Fibroblast of lung (primary cell): ENCODE results near the gene ATG4C.

Experiments used
- EZH2 ChIP-seq: IDR thresholded peaks from 2 replicates; pipeline ENCODE4 v1.5.1; 2012; ENCODE audit warnings: low read length, control low read depth, mild to moderate bottlenecking; ENCODE audit errors: missing control alignments
- TF ChIP-seq, protein P1 (sequence below), 2 donors: IDR thresholded peaks in 1 of 2; conservative IDR thresholded peaks in 1 of 2; 1 replicate in 1 of 2; 2 replicates in 1 of 2; pipeline ENCODE4 v1.5.1; 2011 to 2012; ENCODE audit warnings: low read length in 2 of 2, control low read depth in 1 of 2, inconsistent platforms in 1 of 2, low read depth in 1 of 2, mild to moderate bottlenecking in 1 of 2

DNA sequence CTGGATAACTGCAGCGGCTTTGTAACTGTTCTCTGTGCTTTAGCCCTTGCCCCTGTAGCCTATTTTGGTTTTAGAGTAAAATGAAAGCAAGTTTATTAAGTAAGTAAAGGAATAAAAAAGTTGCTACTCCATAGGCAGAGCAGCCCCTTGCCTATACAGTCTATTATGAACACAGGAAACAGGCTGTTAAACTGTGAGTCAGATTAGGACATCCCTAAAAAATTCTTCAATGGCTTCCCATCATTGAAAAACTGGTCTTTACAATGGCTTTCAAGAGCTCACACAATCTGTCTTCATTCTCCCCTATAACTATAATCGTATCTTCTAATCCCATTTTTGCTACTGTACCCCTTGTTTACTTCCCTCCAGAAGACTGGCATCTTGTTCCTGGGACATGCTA is 43.0 kb downstream of the ATG4C start:
- TF ChIP-seq EZH2, result no peak
- TF ChIP-seq, protein P1, sequence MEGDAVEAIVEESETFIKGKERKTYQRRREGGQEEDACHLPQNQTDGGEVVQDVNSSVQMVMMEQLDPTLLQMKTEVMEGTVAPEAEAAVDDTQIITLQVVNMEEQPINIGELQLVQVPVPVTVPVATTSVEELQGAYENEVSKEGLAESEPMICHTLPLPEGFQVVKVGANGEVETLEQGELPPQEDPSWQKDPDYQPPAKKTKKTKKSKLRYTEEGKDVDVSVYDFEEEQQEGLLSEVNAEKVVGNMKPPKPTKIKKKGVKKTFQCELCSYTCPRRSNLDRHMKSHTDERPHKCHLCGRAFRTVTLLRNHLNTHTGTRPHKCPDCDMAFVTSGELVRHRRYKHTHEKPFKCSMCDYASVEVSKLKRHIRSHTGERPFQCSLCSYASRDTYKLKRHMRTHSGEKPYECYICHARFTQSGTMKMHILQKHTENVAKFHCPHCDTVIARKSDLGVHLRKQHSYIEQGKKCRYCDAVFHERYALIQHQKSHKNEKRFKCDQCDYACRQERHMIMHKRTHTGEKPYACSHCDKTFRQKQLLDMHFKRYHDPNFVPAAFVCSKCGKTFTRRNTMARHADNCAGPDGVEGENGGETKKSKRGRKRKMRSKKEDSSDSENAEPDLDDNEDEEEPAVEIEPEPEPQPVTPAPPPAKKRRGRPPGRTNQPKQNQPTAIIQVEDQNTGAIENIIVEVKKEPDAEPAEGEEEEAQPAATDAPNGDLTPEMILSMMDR (conservative IDR thresholded peaks at IDR 0.05 in 1 of 2, IDR thresholded peaks at IDR 0.05 in 1 of 2; ENCODE audit: low read depth in 1 of 2, low read length in 2 of 2), result no peak
